GM23248 (cell line): ENCODE data around the gene RPL22.

Experiments used
- EZH2 ChIP-seq: fragments of 200-600 bp; sonication (generic); IDR thresholded peaks from 2 replicates; pipeline ENCODE4 v1.6.1; 2018; ENCODE audit warnings: antibody characterized with exemption, mild to moderate bottlenecking; ENCODE audit not compliant: insufficient read depth, poor library complexity, severe bottlenecking
- EZH2phosphoT487 ChIP-seq: fragments of 200-600 bp; sonication (generic); IDR thresholded peaks from 2 replicates; pipeline ENCODE4 v1.6.1; 2018; ENCODE audit warnings: antibody characterized with exemption, moderate library complexity, mild to moderate bottlenecking, low read depth; ENCODE audit not compliant: insufficient read depth

GRCh38 chr1:6144175-6144574 lies 55.2 kb downstream of the RPL22 start:
- TF ChIP-seq EZH2phosphoT487 (no peak), EZH2 (no peak)
